Activated naive CD4-positive, alpha-beta T cell treated with Interleukin-2 at 50 U/mL for 16 hours (primary cell): Measurements from ENCODE around the gene IP6K1.
"Not testable (repeated sequence)": the region's sequence is repeated elsewhere in the genome, so short reads cannot be mapped to it uniquely, and the experiment has no call there.

ENCODE experiments used
- DNase-seq: peaks from one replicate; pipeline ENCODE4 v3.0.0-alpha.2; 2020

Gene IP6K1

DNA sequence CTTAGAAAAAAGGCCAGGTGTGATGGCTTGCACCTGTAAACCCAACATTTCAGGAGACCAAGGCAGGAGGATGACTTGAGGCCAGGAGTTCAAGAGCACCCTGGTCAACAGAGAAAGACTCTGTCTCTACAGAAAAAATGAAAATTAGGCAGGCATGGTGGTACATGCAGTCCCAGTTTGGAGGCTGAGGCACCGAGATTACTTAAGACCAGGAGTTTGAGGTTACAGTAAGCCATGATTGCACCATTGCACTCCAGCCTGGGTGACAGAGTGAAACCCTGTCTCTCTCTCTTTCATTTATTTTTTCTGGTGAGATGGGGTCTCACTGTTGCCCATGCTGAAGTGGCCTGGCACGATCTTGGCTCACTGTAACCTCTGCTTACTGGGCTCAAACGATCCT lies 24.7 kb downstream of the IP6K1 start:
- DNase-seq, result no peak

DNA sequence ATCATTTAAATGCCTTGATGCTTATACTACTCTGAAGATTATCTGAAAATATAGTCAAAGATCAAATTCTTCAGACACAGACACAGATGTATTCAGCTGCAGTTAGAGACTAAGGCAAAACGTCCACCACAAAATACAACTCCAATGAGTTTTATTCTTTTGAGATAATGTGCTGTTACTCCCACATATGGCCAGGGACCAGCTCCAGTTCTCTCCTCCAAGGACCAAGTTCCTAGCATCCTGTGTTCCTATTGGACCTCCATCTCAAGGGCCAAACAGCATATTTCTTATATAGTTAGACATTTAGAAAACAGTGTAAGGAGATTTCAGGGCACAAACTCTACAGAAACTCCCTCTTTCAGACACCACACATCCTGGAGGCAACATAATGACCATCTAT lies 27.1 kb downstream of the IP6K1 start:
- no peak for DNase-seq

- DNase-seq, result no peak
Observed at GRCh38 chr3:49757197-49757596, 29.1 kb downstream of the IP6K1 start.

DNA sequence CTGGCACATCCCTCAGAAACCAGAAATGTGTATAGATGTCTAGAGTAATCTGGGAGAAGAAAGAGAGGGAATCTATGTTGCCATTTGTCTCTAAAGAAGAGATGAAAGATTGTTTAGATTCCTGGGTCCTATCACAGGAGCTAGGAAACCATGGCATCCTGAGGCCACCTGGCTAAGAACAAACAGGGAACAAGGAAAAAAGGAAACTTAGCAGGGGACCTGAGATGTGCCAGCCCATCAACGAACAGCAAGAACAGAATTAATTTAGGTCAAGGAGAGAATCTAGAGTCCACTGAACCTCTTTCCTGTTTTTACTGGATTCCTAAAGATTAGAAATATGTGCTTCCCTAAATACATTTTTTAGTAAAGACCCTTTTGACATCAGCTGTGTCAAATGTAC lies 30.3 kb downstream of the IP6K1 start:
- no peak for DNase-seq

DNA sequence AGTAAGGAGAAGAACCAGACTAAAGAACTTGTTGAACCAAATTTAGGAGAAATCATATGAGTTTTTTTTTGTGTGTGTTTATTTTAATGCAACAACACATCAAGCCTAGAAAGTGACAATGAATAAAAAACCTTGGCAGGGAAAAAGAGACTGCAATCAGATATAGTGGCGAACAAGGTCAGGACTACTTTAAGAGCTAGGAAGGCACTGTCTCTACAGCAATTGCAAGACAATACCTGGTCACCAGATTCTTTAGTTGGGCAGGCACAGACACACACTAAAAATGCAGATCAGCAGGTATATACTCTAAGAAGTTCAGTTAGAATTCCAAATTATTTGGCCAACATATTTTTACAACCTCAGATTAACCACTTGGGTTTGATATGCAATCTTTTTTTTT lies 31.8 kb downstream of the IP6K1 start:
- no peak for DNase-seq

DNA sequence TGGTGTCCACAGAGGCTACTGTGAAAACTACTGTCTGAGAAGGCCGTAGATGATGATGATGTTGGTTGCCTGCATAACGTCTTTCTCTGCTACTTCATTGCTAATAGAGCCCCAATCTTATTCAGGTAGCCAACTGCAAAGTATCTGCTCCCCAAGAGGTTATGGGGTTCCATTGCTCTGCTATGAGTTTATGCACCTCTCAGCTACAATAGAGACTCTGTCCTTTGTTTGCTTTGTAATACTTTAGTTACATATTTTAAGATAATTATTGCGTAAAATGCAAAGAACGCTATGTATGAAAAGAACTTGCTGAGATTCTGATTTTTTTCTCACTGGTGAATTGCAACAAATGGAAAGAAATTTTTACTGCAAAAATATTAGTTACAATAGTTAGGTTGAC lies 34.8 kb downstream of the IP6K1 start:
- no peak for DNase-seq

DNA sequence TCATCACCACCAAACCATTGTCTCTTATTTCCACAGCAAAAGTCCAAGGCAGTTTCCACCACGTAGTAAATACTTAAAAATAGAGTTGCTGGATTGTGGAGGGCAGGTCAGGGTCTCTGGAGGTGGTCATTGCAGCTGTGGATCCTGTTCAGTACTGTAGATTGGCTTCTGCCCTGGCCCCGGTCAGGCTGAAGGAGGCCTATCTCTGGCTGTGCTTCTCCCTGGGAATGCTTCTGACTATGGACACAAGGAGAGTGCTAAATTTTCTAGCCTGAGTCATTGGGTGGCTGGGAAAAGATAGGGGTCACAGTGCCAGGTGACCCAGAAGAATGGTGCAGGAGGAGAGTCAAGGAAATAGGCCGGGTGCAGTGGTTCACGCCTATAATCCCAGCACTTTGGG lies 36.3 kb downstream of the IP6K1 start:
- no peak for DNase-seq

DNA sequence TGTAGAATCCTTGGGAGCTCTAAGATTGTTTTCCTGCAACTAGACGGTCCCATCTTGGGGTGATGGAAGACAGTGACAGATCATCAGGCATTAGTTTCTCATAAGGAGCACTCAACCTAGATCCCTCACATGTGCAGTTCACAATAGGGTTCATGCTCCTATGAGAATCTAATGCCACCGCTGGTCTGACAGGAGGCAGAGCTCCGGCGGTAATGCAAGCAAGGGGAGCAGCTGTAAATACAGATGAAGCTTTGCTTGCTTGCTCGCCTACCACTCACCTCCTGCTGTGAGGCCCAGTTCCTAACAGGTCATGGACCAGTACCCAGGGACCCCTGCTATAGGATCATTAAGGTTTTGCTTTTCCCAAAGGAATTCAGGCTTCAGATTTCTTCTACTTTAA lies 37.5 kb downstream of the IP6K1 start:
- not testable (repeated sequence) for DNase-seq

DNA sequence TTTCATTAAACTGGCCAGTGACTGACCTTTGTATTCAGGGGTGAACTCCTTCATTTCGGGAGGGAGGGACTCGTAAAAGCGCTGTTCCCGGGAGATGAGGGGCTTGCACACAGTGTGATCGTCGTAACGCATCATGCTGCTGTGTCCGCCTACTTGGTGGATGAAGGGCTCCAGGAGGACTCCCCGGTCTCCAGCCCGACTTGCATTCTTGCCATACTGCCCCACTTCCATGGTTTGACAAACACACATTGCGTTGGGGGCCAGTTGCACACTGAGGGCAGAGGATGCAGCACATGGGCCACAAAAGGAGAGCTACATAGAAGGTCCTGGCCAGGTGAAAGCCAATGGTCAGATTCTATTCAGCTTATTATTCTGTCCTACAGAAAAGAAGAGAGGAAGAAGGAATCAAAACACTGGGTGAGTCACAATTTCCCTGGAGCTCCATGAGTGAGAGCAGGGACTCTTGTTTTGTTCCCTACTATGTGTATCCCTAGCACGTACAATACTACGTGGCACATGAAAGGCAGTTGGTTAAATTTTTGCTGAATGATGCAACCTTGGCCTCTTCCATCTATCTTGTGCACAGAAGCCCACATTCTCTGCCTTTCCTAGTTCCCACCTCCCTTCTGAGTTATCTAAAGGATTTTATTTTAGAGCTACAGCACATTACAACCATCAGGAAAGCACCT lies 38.4 kb downstream of the IP6K1 start:
- DNase-seq, result no peak

GRCh38 chr3:49745986-49746385 lies 40.4 kb downstream of the IP6K1 start:
- DNase-seq, result no peak

DNA sequence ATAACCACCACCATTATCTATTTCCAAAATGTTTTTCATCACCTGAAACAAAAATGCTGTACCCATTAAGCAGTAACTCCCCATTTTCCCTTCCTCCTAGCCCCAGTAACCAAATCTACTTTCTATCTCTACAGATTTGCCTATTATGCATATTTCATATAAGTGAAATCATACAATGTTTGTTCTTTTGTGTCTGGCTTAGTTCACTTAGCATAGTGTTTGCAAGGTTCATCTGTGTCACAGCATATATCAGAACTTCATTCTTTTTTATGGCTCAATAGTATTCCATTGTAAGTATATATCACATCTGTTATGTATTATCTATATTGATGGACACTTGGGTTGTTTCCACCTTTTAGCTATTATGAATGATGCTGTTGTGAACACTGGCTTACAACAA lies 45.9 kb downstream of the IP6K1 start:
- DNase-seq, result no peak

DNA sequence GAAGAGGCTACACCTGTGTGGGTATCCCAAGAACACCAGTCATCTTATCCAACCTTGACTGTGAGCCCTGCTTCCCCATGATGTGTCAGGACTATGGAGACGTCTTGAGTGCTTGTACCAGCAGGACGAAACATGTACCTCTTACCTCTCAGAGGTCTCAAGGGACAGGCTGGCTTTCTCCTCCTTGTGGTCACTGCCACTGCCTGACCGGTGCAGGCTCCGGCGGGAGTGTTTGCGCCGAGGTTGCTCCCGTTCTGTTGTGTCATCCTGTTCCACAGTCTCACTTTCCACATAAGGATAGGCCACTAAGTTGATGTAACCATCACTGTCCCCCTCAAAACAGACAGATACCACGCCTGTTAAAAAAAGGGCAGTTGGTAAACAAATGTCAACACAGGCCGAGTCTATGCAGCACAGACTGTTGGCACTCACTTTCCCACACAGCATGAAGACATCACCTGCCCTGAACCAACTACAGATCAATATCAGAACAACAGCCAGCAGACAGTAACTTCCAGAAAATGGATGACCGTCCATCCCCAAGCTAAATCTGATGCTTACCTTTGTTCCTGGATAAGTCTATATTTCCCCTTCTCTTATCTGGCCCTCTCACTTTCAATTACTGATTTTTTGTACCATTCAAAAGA lies 48.2 kb downstream of the IP6K1 start:
- DNase-seq, result no peak

DNA sequence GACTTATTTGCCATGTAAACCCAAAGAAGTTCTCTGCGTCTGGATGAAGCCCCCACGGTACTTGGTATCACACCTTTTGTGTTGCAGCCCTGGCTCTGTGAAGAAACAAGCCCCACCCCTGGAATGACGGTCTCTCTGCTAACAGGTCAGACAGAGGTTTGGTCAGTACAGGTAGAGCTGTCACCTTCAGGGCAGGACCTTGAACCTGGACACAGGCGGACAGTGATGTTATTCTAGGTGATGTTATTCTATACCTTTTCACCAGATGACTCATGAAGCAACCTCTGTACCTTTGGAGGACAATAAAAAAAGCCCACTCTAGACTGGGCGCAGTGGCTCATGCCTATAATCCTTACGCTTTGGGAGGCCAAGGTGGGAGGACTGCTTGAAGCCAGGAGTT lies 51.6 kb downstream of the IP6K1 start:
- DNase-seq, result no peak

- DNase-seq, result no peak
Observed at GRCh38 chr3:49733551-49733950, 52.8 kb downstream of the IP6K1 start.

GRCh38 chr3:49732597-49732996 lies 53.7 kb downstream of the IP6K1 start:
- DNase-seq, result no peak

DNA sequence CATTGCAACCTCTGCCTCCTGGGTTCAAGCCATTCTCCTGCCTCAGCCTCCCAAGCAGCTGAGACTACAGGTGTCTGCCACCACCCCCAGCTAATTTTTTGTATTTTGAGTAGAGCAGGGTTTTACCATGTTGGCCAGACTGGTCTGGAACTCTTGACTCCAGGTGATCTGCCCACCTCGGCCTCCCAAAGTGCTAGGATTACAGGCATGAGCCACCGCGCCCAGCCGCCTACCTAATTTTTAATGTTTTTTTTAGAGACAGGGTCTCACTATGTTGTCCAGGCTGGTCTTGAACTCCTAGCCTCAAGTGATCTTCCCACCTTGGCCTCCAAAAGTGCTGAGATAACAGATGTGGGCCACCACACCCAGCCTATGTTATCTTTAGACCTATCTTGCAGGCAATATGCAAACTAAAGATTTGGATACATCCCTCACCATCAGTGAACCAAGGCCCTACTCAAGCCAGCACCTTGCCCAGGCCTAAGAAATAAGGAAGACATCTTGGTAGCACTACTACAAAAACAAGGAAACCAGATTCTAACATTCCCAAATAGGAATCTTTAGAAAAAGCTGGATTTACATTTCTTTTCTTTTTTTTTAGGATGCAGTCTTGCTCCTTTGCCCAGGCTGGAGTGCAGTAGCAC lies 56.3 kb downstream of the IP6K1 start:
- DNase-seq, result no peak

DNA sequence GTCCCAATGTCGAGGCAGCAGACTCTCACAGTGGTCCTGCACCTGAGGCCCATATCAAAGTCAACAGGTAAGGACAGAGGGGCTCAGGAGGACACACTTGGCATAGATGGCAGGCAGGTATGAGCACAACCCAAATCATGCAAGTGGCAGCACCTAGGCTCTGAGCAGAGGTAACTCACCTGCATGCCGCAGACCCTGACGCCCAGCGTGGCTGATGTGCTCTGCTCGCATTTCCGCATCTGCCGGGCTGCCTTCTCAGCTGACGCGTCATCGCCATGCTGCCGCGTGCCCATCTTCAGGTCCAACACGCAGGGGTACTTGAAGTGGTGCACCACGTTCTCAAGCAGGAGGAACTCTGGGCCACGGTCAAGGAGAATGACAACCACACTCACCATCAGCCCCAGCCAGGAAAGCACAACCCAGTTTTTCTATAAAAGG lies 58.4 kb downstream of the IP6K1 start:
- no peak for DNase-seq

DNA sequence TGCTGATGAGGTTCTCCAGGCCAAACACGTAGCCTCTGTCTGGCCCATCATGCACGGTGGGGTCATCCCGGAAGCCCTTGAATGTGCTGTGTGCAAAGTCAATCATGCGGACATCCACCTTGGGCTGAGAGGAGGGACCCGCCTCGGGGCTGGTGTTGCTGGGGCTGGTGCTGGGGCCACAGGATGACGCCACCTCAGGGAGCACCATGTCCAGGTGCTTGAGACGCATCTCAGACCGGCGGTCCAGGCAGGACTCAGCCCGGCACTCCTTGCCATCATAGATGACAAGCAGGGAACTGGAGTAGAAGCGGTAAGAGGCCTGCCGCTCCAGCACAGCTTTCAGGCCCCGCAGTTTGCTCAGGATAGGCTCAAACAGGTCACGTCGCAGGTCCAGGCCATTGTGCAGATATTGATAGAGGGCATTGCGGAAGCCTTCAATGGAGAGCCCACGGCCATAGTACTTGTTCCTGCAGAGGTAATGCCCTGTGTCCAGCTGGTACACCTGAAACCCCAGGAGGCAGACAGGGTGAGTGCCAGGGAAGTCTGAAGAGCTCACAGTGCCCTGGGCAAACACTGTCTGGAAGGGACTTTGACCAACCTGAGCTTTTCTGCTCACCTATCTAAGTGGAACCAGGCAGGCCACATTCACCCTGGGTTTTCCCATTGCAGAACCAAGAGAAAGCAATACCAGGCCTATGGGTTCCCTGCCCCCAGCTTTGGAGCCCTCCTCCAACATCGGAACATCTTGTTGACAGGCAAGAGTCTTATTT lies 59.0 kb downstream of the IP6K1 start:
- no peak for DNase-seq

DNA sequence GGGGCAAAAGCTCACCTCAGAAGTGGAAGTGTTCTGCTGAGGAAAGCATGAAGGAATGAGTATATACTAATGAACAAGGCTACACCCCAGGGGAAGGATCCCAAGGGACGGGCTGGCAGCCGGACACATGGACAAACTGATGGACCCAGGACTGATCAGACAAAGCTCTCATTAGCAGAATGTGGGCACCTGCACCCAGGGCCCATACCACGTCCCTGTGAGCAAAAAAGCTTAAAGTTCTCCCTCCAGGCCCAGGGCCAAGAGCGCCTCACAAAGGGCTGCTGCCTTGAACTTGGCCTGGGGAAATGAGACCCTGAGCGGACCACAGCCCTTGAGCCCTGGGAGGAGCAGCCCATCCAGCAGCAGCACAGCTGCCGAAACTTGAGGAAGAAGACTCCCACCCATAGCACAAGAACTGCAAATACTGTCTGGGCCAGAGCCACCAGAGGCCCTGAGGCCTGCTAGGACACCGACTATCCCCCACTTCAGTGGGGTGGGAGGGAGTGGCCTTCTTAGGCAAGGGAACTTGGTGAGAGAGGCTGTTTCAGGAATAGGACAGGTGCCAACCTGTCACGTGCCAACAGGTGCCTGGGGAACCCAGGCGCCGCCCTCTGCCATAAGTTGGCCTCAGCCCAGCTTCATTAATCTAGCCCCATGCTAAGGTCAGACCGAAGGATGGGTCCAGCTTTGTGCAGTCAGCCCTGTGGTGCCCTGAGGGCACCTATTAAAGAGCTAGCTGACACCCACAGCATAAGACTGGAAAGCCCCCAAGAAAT lies 60.2 kb downstream of the IP6K1 start:
- no peak for DNase-seq

- DNase-seq, result peak; percentile 33
Observed at GRCh38 chr3:49724586-49724985, 61.8 kb downstream of the IP6K1 start.

DNA sequence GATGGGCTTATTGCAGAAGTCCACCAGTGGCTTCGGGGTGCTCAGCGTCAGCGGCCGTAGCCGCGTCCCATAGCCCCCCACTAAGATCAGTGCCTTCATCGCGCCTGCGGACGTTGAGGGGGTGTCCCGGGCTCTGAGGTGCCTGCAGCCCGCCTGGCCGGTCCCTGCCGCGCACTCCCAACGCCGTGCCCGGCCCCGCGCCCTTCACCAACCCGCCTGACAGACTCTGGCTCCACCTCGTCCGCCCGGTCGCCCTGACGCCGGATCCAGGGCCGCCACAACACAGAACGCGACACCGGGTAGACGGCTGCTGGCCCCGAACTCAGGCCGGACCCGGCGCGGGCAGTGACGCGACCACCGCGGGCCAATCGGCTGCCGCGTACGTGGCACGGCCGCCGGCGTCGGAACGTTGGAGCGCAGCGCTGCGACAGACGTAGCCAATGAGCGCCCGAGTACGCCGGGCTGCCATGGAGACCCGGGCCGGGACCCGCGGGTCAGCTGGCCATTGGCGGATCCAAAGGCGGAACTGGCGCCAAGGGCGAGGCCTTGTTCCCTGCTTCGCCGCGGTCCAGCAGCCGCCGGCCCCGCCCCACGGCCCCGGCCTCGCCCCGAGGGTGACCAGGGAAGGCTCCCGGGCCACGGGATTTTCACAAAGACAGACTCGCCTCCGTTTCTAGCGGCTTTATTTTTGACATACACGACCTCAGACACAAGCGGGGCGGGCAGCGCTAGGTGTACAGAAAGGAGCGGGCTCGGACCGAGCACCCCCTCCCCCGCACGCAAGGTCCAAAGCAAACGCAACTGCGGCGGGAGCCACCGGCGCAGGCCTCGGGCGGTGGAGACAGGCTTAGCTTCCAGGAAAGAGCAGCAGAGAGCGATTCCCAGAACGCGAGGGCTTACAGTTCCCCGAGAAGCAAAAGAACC lies 62.5 kb downstream of the IP6K1 start, which contains the start of gene GMPPB:
TSS of gene GMPPB (minus strand) at position 324 of the 924 bp plus-strand sequence. CDS start at position 99, 225 bp downstream.
- peak; percentile 93 for DNase-seq

- peak; percentile 60 for DNase-seq
Observed at GRCh38 chr3:49723296-49723627, 63.1 kb downstream of the IP6K1 start.
